ENCODE measurements around the gene PCGF3.
"Not testable (repeated sequence)": the region's sequence is repeated elsewhere in the genome, so short reads cannot be mapped to it uniquely, and the experiment has no call there.

PCGF3 gene

GRCh38 chr4:754221-755120, 48.8 kb downstream of the PCGF3 start:
- Histone ChIP-seq H3K27me3 (ENCODE audit: control insufficient read depth in 2 of 2, insufficient read depth in 2 of 2, low read length in 2 of 2) (no peaks in the 10 kb centered on the region), H3K9ac (ENCODE audit: low read depth in 1 of 2, low read length in 2 of 2) (no peak overlapping the region), H3K36me3 (ENCODE audit: control insufficient read depth in 2 of 2, insufficient read depth in 2 of 2, low read length in 2 of 2) (peaks cover 15 to 30% of the 10 kb centered on the region in 2 donors), H3K4me1 (ENCODE audit: control insufficient read depth in 2 of 2, insufficient read depth in 2 of 2, low read length in 2 of 2) (no peaks in the 10 kb centered on the region), H3K4me3 (ENCODE audit: low read length in 2 of 2) (no peak overlapping the region), H3K9me3 (ENCODE audit: control insufficient read depth in 2 of 2, low read length in 2 of 2) (no peaks in the 10 kb centered on the region), H3K27ac (ENCODE audit: low read depth in 2 of 2, low read length in 2 of 2) (no peak overlapping the region)

GRCh38 chr4:757111-757510, 51.5 kb downstream of the PCGF3 start:
- no peaks in the 10 kb centered on the region for H3K9me3 ChIP-seq (ENCODE audit: control insufficient read depth in 2 of 2, low read length in 2 of 2)
- H3K4me1 ChIP-seq (ENCODE audit: control insufficient read depth in 2 of 2, insufficient read depth in 2 of 2, low read length in 2 of 2), result no peaks in the 10 kb centered on the region
- no peak overlapping the region for H3K9ac ChIP-seq (ENCODE audit: low read depth in 1 of 2, low read length in 2 of 2)
- no peak overlapping the region for H3K27ac ChIP-seq (ENCODE audit: low read depth in 2 of 2, low read length in 2 of 2)
- H3K4me3 ChIP-seq (ENCODE audit: low read length in 2 of 2), result no peak overlapping the region
- no peaks in the 10 kb centered on the region for H3K27me3 ChIP-seq (ENCODE audit: control insufficient read depth in 2 of 2, insufficient read depth in 2 of 2, low read length in 2 of 2)
- H3K36me3 ChIP-seq (ENCODE audit: control insufficient read depth in 2 of 2, insufficient read depth in 2 of 2, low read length in 2 of 2), result peaks cover 21 to 37% of the 10 kb centered on the region in 2 donors

GRCh38 chr4:759810-760209, 54.2 kb downstream of the PCGF3 start:
- H3K27ac ChIP-seq (ENCODE audit: low read depth in 2 of 2, low read length in 2 of 2); H3K27me3 ChIP-seq (ENCODE audit: control insufficient read depth in 2 of 2, insufficient read depth in 2 of 2, low read length in 2 of 2); H3K4me3 ChIP-seq (ENCODE audit: low read length in 2 of 2); H3K9me3 ChIP-seq (ENCODE audit: control insufficient read depth in 2 of 2, low read length in 2 of 2); H3K9ac ChIP-seq (ENCODE audit: low read depth in 1 of 2, low read length in 2 of 2); H3K4me1 ChIP-seq (ENCODE audit: control insufficient read depth in 2 of 2, insufficient read depth in 2 of 2, low read length in 2 of 2): not testable (repeated sequence)
- peaks cover 33 to 41% of the 10 kb centered on the region in 2 donors for H3K36me3 ChIP-seq (ENCODE audit: control insufficient read depth in 2 of 2, insufficient read depth in 2 of 2, low read length in 2 of 2)

- Histone ChIP-seq H3K9me3 (ENCODE audit: control insufficient read depth in 2 of 2, low read length in 2 of 2) (no peaks in the 10 kb centered on the region), H3K4me3 (ENCODE audit: low read length in 2 of 2) (no peak overlapping the region)
Measured at GRCh38 chr4:760616-761015, 55.0 kb downstream of the PCGF3 start.

GRCh38 chr4:761086-761485, 55.5 kb downstream of the PCGF3 start:
- Histone ChIP-seq H3K4me1 (ENCODE audit: control insufficient read depth in 2 of 2, insufficient read depth in 2 of 2, low read length in 2 of 2) (no peaks in the 10 kb centered on the region), H3K27me3 (ENCODE audit: control insufficient read depth in 2 of 2, insufficient read depth in 2 of 2, low read length in 2 of 2) (no peaks in the 10 kb centered on the region), H3K36me3 (ENCODE audit: control insufficient read depth in 2 of 2, insufficient read depth in 2 of 2, low read length in 2 of 2) (peaks cover 40 to 42% of the 10 kb centered on the region in 2 donors), H3K9ac (ENCODE audit: low read depth in 1 of 2, low read length in 2 of 2) (no peak overlapping the region), H3K4me3 (ENCODE audit: low read length in 2 of 2) (no peak overlapping the region), H3K27ac (ENCODE audit: low read depth in 2 of 2, low read length in 2 of 2) (no peak overlapping the region), H3K9me3 (ENCODE audit: control insufficient read depth in 2 of 2, low read length in 2 of 2) (no peaks in the 10 kb centered on the region)

More at GRCh38 chr4:760616-761015, 55.0 kb downstream of the PCGF3 start:
- Histone ChIP-seq H3K9ac (ENCODE audit: low read depth in 1 of 2, low read length in 2 of 2) (no peak overlapping the region), H3K27me3 (ENCODE audit: control insufficient read depth in 2 of 2, insufficient read depth in 2 of 2, low read length in 2 of 2) (no peaks in the 10 kb centered on the region), H3K36me3 (ENCODE audit: control insufficient read depth in 2 of 2, insufficient read depth in 2 of 2, low read length in 2 of 2) (peaks cover 36 to 38% of the 10 kb centered on the region in 2 donors), H3K4me1 (ENCODE audit: control insufficient read depth in 2 of 2, insufficient read depth in 2 of 2, low read length in 2 of 2) (no peaks in the 10 kb centered on the region), H3K27ac (ENCODE audit: low read depth in 2 of 2, low read length in 2 of 2) (no peak overlapping the region)

GRCh38 chr4:761739-762138, 56.1 kb downstream of the PCGF3 start:
- Histone ChIP-seq H3K27me3 (ENCODE audit: control insufficient read depth in 2 of 2, insufficient read depth in 2 of 2, low read length in 2 of 2) (no peaks in the 10 kb centered on the region), H3K9me3 (ENCODE audit: control insufficient read depth in 2 of 2, low read length in 2 of 2) (no peaks in the 10 kb centered on the region), H3K4me3 (ENCODE audit: low read length in 2 of 2) (no peak overlapping the region), H3K27ac (ENCODE audit: low read depth in 2 of 2, low read length in 2 of 2) (no peak overlapping the region), H3K36me3 (ENCODE audit: control insufficient read depth in 2 of 2, insufficient read depth in 2 of 2, low read length in 2 of 2) (peaks cover 45 to 48% of the 10 kb centered on the region in 2 donors), H3K4me1 (ENCODE audit: control insufficient read depth in 2 of 2, insufficient read depth in 2 of 2, low read length in 2 of 2) (no peaks in the 10 kb centered on the region), H3K9ac (ENCODE audit: low read depth in 1 of 2, low read length in 2 of 2) (no peak overlapping the region)

- no peak overlapping the region for H3K9ac ChIP-seq (ENCODE audit: low read depth in 1 of 2, low read length in 2 of 2)
- H3K27ac ChIP-seq (ENCODE audit: low read depth in 2 of 2, low read length in 2 of 2), result no peak overlapping the region
- no peaks in the 10 kb centered on the region for H3K9me3 ChIP-seq (ENCODE audit: control insufficient read depth in 2 of 2, low read length in 2 of 2)
- H3K27me3 ChIP-seq (ENCODE audit: control insufficient read depth in 2 of 2, insufficient read depth in 2 of 2, low read length in 2 of 2), result no peaks in the 10 kb centered on the region
- peaks cover 48 to 55% of the 10 kb centered on the region in 2 donors for H3K36me3 ChIP-seq (ENCODE audit: control insufficient read depth in 2 of 2, insufficient read depth in 2 of 2, low read length in 2 of 2)
- H3K4me1 ChIP-seq (ENCODE audit: control insufficient read depth in 2 of 2, insufficient read depth in 2 of 2, low read length in 2 of 2), result no peaks in the 10 kb centered on the region
- no peak overlapping the region for H3K4me3 ChIP-seq (ENCODE audit: low read length in 2 of 2)
Measured at GRCh38 chr4:762211-763190, 56.9 kb downstream of the PCGF3 start.

GRCh38 chr4:763191-763810, 57.7 kb downstream of the PCGF3 start:
- H3K4me1 ChIP-seq (ENCODE audit: control insufficient read depth in 2 of 2, insufficient read depth in 2 of 2, low read length in 2 of 2), result no peaks in the 10 kb centered on the region
- H3K27me3 ChIP-seq (ENCODE audit: control insufficient read depth in 2 of 2, insufficient read depth in 2 of 2, low read length in 2 of 2), result no peaks in the 10 kb centered on the region
- no peak overlapping the region for H3K4me3 ChIP-seq (ENCODE audit: low read length in 2 of 2)
- no peaks in the 10 kb centered on the region for H3K9me3 ChIP-seq (ENCODE audit: control insufficient read depth in 2 of 2, low read length in 2 of 2)
- H3K27ac ChIP-seq (ENCODE audit: low read depth in 2 of 2, low read length in 2 of 2), result no peak overlapping the region
- peaks cover 50 to 63% of the 10 kb centered on the region in 2 donors for H3K36me3 ChIP-seq (ENCODE audit: control insufficient read depth in 2 of 2, insufficient read depth in 2 of 2, low read length in 2 of 2)
- no peak overlapping the region for H3K9ac ChIP-seq (ENCODE audit: low read depth in 1 of 2, low read length in 2 of 2)

GRCh38 chr4:763922-764321, 58.3 kb downstream of the PCGF3 start:
- H3K4me3 ChIP-seq (ENCODE audit: low read length in 2 of 2), result no peak overlapping the region
- peaks cover 53 to 67% of the 10 kb centered on the region in 2 donors for H3K36me3 ChIP-seq (ENCODE audit: control insufficient read depth in 2 of 2, insufficient read depth in 2 of 2, low read length in 2 of 2)
- no peak overlapping the region for H3K27ac ChIP-seq (ENCODE audit: low read depth in 2 of 2, low read length in 2 of 2)
- no peaks in the 10 kb centered on the region for H3K9me3 ChIP-seq (ENCODE audit: control insufficient read depth in 2 of 2, low read length in 2 of 2)
- H3K27me3 ChIP-seq (ENCODE audit: control insufficient read depth in 2 of 2, insufficient read depth in 2 of 2, low read length in 2 of 2), result no peaks in the 10 kb centered on the region
- H3K4me1 ChIP-seq (ENCODE audit: control insufficient read depth in 2 of 2, insufficient read depth in 2 of 2, low read length in 2 of 2), result no peaks in the 10 kb centered on the region
- H3K9ac ChIP-seq (ENCODE audit: low read depth in 1 of 2, low read length in 2 of 2), result no peak overlapping the region
